Hindlimb muscle (tissue), 1 donor: ENCODE measurements around the gene DNAJC17. TPM values are rescaled to one million over a fixed set of nuclear protein-coding genes. Genes with fewer than 3 reads are reported as not detected.

Experiments used
- DNase-seq: peaks from one replicate; pipeline ENCODE4 v3.0.0-alpha.2; 2013
- polyA plus RNA-seq: library from polyadenylated mRNA; unstranded; fragments of 120-200 nt; gene quantifications from one replicate; pipeline ENCODE4 v1.2.1, GENCODE V29; 2013; ENCODE audit not compliant: insufficient read length

The DNAJC17 gene
- polyA plus RNA-seq, 1 donor, result 21.5 TPM

- DNase-seq, result no peak
Measured at GRCh38 chr15:40789119-40789518, 18.2 kb downstream of the DNAJC17 start.

- no peak for DNase-seq
Measured at GRCh38 chr15:40787991-40788390, 19.3 kb downstream of the DNAJC17 start.

DNA sequence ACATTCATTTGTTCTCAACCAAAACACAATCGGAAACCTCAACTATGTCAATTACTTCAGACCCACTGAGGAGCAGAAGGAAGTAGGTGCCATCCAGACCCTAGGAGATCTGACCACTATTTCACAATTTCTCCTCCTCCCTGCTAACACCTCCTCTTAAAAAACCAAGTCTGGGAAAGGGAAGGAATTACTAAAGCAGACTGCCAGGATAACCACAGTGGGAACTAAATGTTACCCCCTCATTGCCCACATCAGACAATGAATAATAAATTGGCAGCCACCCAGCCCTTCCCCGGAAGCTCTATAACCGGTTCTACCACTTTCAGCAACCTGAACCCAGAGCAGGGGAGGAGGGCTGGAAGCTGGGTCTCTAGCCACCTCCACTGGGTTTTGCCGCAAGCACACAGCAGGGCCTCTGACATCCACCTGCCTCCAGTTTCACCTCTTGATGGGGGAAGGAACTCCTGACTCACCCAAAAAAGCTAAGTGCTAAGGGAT lies 19.9 kb downstream of the DNAJC17 start:
- no peak for DNase-seq

GRCh38 chr15:40785814-40786213 lies 21.5 kb downstream of the DNAJC17 start:
- DNase-seq, result no peak

GRCh38 chr15:40785164-40785563 lies 22.1 kb downstream of the DNAJC17 start:
- DNase-seq, result no peak

DNA sequence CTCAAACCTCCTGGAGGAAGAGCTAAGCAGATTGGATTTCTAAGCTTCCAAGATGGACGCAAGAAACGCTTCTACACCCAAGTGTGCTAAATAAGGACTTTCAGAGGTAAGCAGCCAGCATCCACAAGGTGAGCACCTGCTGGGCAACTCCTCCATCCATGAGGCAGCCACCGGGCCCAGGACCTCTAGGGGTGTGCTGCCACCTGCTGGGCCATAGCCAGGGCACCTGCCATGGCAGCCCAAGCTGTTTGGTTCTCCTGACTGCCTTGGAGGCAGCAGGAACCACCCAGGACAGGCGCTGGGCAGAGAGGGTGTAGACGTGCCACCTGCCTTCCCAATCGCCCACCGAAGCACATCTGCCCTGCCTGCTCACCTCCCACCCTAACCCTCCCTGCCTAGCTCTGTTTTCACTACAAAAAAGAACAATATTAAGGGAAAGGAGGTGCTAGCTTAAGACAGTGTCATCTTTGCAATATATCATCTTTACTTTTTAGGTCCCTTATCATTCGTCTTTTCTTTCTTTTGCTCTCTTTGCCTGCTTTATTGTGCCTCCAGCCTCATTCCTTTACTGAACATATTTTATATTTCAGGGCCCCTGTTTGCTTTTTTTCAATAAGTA lies 24.6 kb downstream of the DNAJC17 start:
- DNase-seq, result no peak

DNA sequence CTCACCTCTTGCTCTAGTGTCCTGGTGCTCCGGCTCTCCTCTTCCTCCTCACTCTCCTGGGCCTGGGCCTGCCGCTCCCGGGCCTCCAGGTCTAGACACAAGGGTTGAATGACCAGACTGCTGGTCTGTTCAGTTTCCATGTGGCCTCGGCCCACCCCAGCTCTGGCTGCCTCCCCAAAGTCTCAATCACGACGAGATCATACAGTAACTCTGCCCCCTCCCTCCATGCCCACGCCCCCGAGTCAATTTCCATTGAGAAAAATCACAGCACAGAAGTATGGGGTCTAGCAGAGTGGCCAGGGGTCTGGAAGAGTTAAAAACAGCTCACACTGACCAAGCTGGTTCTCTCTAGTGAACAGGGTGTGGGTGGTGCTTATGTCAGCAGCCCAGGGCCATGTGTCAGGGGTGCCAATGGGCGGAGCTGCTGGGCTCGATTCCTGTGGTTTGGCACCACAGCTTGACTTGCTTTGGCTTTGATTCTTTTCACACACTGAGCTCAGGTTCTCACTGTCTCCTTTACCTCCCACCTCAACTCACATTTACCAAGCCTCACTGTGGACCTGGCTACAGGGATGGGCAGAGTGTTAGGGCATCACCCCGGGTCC lies 30.6 kb downstream of the DNAJC17 start:
- no peak for DNase-seq

- DNase-seq, result no peak
Measured at GRCh38 chr15:40775740-40776536, 31.3 kb downstream of the DNAJC17 start.

- no peak for DNase-seq
Measured at GRCh38 chr15:40775007-40775406, 32.3 kb downstream of the DNAJC17 start.

DNA sequence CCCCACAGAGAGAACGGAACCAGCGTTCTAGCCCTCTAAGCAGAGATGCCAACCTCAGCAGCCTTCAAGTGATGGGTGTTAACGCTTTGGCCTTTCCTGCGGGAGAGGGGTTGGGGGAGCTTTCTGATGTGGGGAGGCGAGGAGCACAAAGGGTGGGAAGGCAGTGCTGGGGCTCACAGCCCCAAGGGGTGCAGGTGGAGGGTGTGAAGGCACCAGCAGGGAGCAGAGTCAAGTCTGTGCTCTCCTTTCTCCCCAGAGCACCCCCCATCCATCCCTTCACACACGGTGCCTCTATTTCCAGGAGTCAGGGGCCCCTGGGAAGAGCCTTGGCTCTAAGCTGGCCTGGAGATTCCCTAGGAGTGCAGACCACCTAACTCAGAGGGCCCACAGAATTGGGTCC lies 33.4 kb downstream of the DNAJC17 start:
- DNase-seq, result no peak

GRCh38 chr15:40773496-40773895 lies 33.8 kb downstream of the DNAJC17 start:
- DNase-seq, result no peak

- no peak for DNase-seq
Measured at GRCh38 chr15:40772014-40772413, 35.3 kb downstream of the DNAJC17 start.

DNA sequence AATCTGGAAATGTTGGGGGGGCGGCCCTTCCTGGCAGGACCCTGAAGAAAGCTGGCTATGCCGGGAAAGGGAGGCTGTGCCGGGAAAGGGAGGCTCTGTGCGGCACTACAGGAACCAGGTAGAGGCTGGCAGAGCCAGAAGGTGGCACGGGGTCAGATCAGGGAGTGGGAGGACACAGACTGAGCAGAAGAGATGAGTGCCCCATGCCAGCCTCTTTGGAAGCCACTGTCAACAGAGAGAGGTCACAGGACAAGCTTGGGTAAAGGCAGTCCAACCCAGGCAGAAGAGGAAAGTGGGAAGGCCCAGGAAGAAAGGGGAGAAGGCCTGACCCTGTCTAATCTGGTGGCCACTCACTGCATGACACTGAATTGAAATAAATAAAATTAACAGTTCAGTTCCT lies 36.0 kb downstream of the DNAJC17 start:
- DNase-seq, result no peak

- DNase-seq, result no peak
Measured at GRCh38 chr15:40770147-40770721, 37.0 kb downstream of the DNAJC17 start.

GRCh38 chr15:40769274-40770146 lies 37.8 kb downstream of the DNAJC17 start, which contains the start of gene C15orf62:
C15orf62 (plus strand) TSS chr15:40769980; CDS start chr15:40770496, 516 bp downstream.
- no peak for DNase-seq

DNA sequence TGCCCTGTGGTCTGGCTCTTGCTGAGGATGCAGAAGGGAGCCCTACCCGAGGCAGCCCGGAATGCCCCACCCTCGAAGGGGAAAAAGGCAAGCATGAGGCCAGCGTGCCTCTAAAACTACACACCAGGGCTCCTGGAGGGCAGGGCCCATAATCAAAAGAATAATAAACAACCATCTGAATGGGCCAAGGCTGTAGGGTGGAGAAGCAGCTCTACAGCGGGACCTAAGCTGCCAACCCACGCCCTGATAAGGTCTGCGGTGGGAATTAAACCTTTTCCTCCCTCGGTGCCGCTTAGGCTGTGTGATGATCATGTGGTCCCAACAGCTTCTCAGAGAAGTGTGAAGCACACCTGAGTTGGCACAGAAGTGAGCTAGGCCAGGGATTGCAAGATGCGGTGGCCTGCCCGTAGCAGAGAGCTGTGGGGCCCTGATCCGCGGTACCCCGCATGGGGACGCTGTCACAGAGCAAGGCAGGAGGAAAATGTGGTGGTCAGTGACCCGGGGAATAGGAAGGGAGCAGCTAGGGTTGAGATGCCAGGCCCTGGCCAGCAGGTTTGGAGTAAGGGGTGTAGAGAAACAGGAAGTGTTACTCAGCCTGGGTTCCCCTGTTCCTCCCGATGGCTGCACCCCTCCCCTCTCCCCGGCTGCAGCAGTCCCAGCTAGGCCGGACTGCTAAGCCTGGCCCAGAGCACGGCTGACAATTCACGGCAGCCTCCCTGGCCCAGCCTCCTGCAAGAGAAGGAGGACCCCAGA lies 38.6 kb downstream of the DNAJC17 start:
- no peak for DNase-seq

GRCh38 chr15:40767838-40768500 lies 39.3 kb downstream of the DNAJC17 start:
- DNase-seq, result no peak

- DNase-seq, result no peak
Measured at GRCh38 chr15:40766906-40767837, 40.1 kb downstream of the DNAJC17 start.

DNA sequence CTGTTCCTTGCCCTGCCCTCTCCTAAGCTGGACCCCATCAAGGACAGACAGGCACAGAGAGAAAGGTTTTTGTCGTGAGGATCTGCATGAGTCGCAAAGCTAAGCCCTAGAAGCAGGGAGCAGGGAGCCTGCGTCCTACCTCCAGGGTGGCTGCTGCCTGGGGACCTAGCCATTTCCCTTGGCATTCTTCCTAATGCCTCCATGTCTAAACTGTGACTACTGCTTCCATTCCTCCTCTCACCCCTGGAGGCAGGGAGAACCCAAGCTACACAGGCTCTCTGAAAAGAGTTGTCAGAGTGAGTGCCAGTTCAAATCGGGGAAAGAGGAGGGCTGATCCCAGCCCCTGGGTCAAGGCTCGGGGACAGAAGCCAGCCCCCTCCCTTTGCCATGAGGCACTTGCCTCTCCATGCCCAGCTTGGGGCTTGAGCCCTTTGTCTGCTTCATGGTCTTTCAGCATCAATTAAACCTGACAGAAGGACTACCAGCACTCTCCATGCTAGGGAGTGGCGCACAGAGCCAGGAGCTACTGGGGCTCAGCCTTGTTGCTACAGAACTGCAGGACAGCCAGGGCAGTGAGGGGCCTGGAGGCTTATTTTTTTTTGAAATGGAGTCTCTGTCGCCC lies 41.0 kb downstream of the DNAJC17 start:
- DNase-seq, result no peak
